Natural killer cell (primary cell): ENCODE data around the gene SEMA6A. TPM values are rescaled to one million over a fixed set of nuclear protein-coding genes. Genes with fewer than 3 reads are reported as not detected.

Source experiments
- ATAC-seq, 3 donors: fragments of 150-1000 bp in 2 of 3; fragments of 200-7000 bp in 1 of 3; cut with Tn5 transposase; 1 replicate in 1 of 3; 2 replicates in 2 of 3; pipeline ENCODE4 v1.10.0; 2021; ENCODE audit warnings: mild to moderate bottlenecking in 2 of 3, moderate library complexity in 2 of 3
- DNase-seq, 2 donors: peaks; one replicate each; pipeline versions ENCODE4 v3.0.0 to v3.0.0-alpha.2; 2013 to 2021; ENCODE audit warnings: mixed read lengths in 1 of 2
- H3K27ac ChIP-seq: one replicate; pipeline ENCODE4 v1.5.1; 2013; ENCODE audit warnings: mild to moderate bottlenecking, low read length
- H3K27me3 ChIP-seq: one replicate; pipeline ENCODE4 v1.6.1; 2013; ENCODE audit warnings: low read length; ENCODE audit not compliant: control insufficient read depth, insufficient read depth
- H3K36me3 ChIP-seq: one replicate; pipeline ENCODE4 v1.6.1; 2013; ENCODE audit warnings: low read length; ENCODE audit not compliant: control insufficient read depth, insufficient read depth
- H3K4me1 ChIP-seq: one replicate; pipeline ENCODE4 v1.6.1; 2013; ENCODE audit warnings: low read length; ENCODE audit not compliant: control insufficient read depth, insufficient read depth
- H3K4me3 ChIP-seq: one replicate; pipeline ENCODE4 v1.5.1; 2013; ENCODE audit warnings: low read length
- H3K9me3 ChIP-seq: one replicate; pipeline ENCODE4 v1.6.1; 2013; ENCODE audit warnings: low read length; ENCODE audit not compliant: control insufficient read depth, insufficient read depth
- H3K27ac Mint-ChIP-seq, 2 donors: one replicate each; pipeline ENCODE4 v1.8.0; 2022; ENCODE audit warnings: mild to moderate bottlenecking in 2 of 2, mixed read lengths in 2 of 2, moderate library complexity in 1 of 2
- H3K27me3 Mint-ChIP-seq, 2 donors: one replicate each; pipeline ENCODE4 v1.8.0; 2022; ENCODE audit warnings: low read depth in 2 of 2, mixed read lengths in 2 of 2
- H3K36me3 Mint-ChIP-seq: one replicate; pipeline ENCODE4 v1.8.0; 2022; ENCODE audit warnings: mixed read lengths
- H3K4me1 Mint-ChIP-seq, 2 donors: one replicate each; pipeline ENCODE4 v1.8.0; 2022; ENCODE audit warnings: mixed read lengths in 2 of 2
- H3K4me3 Mint-ChIP-seq: one replicate; pipeline ENCODE4 v1.8.0; 2022; ENCODE audit warnings: mild to moderate bottlenecking, moderate library complexity, mixed read lengths
- H3K9me3 Mint-ChIP-seq, 2 donors: one replicate each; pipeline ENCODE4 v1.8.0; 2022; ENCODE audit warnings: mixed read lengths in 2 of 2
- CTCF ChIP-seq: fragments of 200-600 bp; IDR thresholded peaks from one replicate; pipeline ENCODE4 v1.8.0; 2022; ENCODE audit warnings: antibody characterized with exemption
- WGBS: methylation state at CpG from one replicate; pipeline ENCODE4 v1.1.7; 2013; ENCODE audit warnings: missing lambda C conversion rate; ENCODE audit not compliant: insufficient coverage; 5-methylcytosine and 5-hydroxymethylcytosine counted together
- intact Hi-C: fragments of 100-400 bp; cut with micrococcal nuclease; formaldehyde crosslinking; loops from one replicate; pipeline ENCODE4 v1.14.2; 2022
- total RNA-seq, 4 donors: library from RNA; stranded (reverse); fragments of 120-200 nt in 1 of 4; gene quantifications; one replicate each; pipeline versions ENCODE4 v1.2.3 to v1.2.4, GENCODE V29; 2013 to 2022

SEMA6A gene
- total RNA-seq, 3 donors from 2014 or later (not counting 1 experiment from before 2014, with no cell fraction given) = not detected

GRCh38 chr5:116472274-116472673 lies 102.3 kb downstream of the SEMA6A start:
- H3K4me3 Mint-ChIP-seq = no peak overlapping the region
- H3K27ac Mint-ChIP-seq = no peak overlapping the region
- 96% methylated on average over 3 of the region's 3 CpGs for WGBS
- H3K9me3 Mint-ChIP-seq = peaks cover under 1 to 3% of the 10 kb centered on the region in 2 donors
- DNase-seq = no peak
- no peaks in the 10 kb centered on the region for H3K27me3 Mint-ChIP-seq
- no peak for ATAC-seq
- H3K36me3 ChIP-seq = no peaks in the 10 kb centered on the region
- H3K4me3 ChIP-seq = no peak overlapping the region
- H3K4me1 ChIP-seq = no peaks in the 10 kb centered on the region
- H3K4me1 Mint-ChIP-seq = no peaks in the 10 kb centered on the region
- no peaks in the 10 kb centered on the region for H3K27me3 ChIP-seq
- peaks cover 15% of the 10 kb centered on the region for H3K36me3 Mint-ChIP-seq
- intact Hi-C loops = no loop called here
- H3K27ac ChIP-seq = no peak overlapping the region
- H3K9me3 ChIP-seq = peaks cover 2% of the 10 kb centered on the region
- no peak for TF ChIP-seq CTCF

GRCh38 chr5:116469631-116470030 lies 105.0 kb downstream of the SEMA6A start:
- no peak overlapping the region for H3K27ac ChIP-seq
- intact Hi-C loops = no loop called here
- H3K27me3 Mint-ChIP-seq = no peaks in the 10 kb centered on the region
- TF ChIP-seq CTCF = no peak
- no peaks in the 10 kb centered on the region for H3K4me1 Mint-ChIP-seq
- H3K36me3 ChIP-seq = no peaks in the 10 kb centered on the region
- DNase-seq = no peak
- no peak for ATAC-seq
- no peak overlapping the region for H3K27ac Mint-ChIP-seq
- H3K9me3 Mint-ChIP-seq = no peaks in the 10 kb centered on the region
- no peaks in the 10 kb centered on the region for H3K36me3 Mint-ChIP-seq
- no peak overlapping the region for H3K4me3 Mint-ChIP-seq
- 100% methylated on average over 1 of the region's 3 CpGs for WGBS
- H3K27me3 ChIP-seq = no peaks in the 10 kb centered on the region
- H3K4me3 ChIP-seq = no peak overlapping the region
- no peaks in the 10 kb centered on the region for H3K9me3 ChIP-seq
- H3K4me1 ChIP-seq = no peaks in the 10 kb centered on the region

- Histone ChIP-seq H3K9me3 (no peaks in the 10 kb centered on the region), H3K36me3 (no peaks in the 10 kb centered on the region), H3K27ac (no peak overlapping the region), H3K4me3 (no peak overlapping the region), H3K4me1 (no peaks in the 10 kb centered on the region), H3K27me3 (no peaks in the 10 kb centered on the region)
- WGBS = 88% methylated on average over 2 of the region's 2 CpGs
- Mint-ChIP-seq H3K27ac (no peak overlapping the region), H3K9me3 (no peaks in the 10 kb centered on the region), H3K4me3 (no peak overlapping the region), H3K36me3 (no peaks in the 10 kb centered on the region), H3K27me3 (no peaks in the 10 kb centered on the region), H3K4me1 (no peaks in the 10 kb centered on the region)
- no peak for ATAC-seq
- no peak for TF ChIP-seq CTCF
- intact Hi-C loops = no loop called here
- no peak for DNase-seq
Measured at GRCh38 chr5:116468583-116468982, 106.0 kb downstream of the SEMA6A start.

- Histone ChIP-seq H3K9me3 (no peaks in the 10 kb centered on the region), H3K36me3 (no peaks in the 10 kb centered on the region), H3K4me3 (no peak overlapping the region), H3K27me3 (no peaks in the 10 kb centered on the region), H3K4me1 (no peaks in the 10 kb centered on the region), H3K27ac (no peak overlapping the region)
- H3K9me3 Mint-ChIP-seq = no peaks in the 10 kb centered on the region
- no peak overlapping the region for H3K27ac Mint-ChIP-seq
- intact Hi-C loops = no loop called here
- no peaks in the 10 kb centered on the region for H3K36me3 Mint-ChIP-seq
- TF ChIP-seq CTCF = no peak
- H3K4me1 Mint-ChIP-seq = no peaks in the 10 kb centered on the region
- 100% methylated on average over 1 of the region's 5 CpGs for WGBS
- no peak for ATAC-seq
- H3K4me3 Mint-ChIP-seq = no peak overlapping the region
- DNase-seq = no peak
- H3K27me3 Mint-ChIP-seq = no peaks in the 10 kb centered on the region
Measured at GRCh38 chr5:116467465-116467843, 107.2 kb downstream of the SEMA6A start.
